AG09309 (cell line): ENCODE measurements around the gene NCF2.

Source experiments
- DNase-seq: peaks from one replicate; pipeline ENCODE4 v3.0.0-alpha.2; 2010; ENCODE audit warnings: low read depth
- H3K4me3 ChIP-seq: 2 replicates; pipeline ENCODE4 v1.5.1; 2011; ENCODE audit warnings: mild to moderate bottlenecking, low read depth, low read length, moderate library complexity; ENCODE audit not compliant: control insufficient read depth
- TF ChIP-seq, protein P1 (sequence below): IDR thresholded peaks from 2 replicates; pipeline ENCODE4 v1.5.1; 2011; ENCODE audit warnings: mild to moderate bottlenecking, low read depth, low read length, inconsistent platforms; ENCODE audit not compliant: insufficient read depth, control insufficient read depth; ENCODE audit errors: missing control alignments

NCF2 gene

DNA sequence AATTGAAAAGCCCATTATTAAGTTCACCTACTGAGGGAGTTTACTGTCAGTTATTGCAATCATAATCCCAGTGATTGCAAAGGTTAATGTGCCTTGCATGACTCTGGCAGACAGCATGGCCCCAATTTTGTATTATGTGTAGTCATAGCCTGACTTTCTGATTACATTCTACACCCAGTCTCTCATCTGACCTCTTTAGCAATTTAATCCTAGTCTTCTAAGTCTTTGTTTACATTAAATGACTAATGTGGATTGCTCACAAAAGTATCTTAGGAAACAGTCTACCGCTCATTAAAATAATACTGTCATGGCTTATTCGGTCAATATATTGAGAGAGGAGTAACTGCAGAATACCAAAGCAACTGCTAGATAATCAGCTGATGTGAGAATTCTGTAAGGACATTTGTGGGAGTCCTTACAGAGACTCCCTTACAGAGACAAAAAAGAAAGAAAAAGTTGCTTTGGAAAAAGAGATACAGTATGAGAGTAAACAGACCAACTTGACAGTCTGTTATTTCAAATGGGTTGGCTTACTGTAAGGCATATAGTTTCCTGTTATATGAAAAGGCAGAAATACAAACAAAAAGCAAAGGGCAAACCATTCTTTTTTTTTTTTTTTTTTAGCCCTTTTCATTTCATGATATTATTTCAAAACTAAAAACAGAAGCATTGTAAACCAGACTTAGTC, 75.1 kb downstream of the NCF2 start:
- TF ChIP-seq, protein P1, sequence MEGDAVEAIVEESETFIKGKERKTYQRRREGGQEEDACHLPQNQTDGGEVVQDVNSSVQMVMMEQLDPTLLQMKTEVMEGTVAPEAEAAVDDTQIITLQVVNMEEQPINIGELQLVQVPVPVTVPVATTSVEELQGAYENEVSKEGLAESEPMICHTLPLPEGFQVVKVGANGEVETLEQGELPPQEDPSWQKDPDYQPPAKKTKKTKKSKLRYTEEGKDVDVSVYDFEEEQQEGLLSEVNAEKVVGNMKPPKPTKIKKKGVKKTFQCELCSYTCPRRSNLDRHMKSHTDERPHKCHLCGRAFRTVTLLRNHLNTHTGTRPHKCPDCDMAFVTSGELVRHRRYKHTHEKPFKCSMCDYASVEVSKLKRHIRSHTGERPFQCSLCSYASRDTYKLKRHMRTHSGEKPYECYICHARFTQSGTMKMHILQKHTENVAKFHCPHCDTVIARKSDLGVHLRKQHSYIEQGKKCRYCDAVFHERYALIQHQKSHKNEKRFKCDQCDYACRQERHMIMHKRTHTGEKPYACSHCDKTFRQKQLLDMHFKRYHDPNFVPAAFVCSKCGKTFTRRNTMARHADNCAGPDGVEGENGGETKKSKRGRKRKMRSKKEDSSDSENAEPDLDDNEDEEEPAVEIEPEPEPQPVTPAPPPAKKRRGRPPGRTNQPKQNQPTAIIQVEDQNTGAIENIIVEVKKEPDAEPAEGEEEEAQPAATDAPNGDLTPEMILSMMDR, result no peak
- no peak overlapping the region for H3K4me3 ChIP-seq
- peak; percentile 46 for DNase-seq

DNA sequence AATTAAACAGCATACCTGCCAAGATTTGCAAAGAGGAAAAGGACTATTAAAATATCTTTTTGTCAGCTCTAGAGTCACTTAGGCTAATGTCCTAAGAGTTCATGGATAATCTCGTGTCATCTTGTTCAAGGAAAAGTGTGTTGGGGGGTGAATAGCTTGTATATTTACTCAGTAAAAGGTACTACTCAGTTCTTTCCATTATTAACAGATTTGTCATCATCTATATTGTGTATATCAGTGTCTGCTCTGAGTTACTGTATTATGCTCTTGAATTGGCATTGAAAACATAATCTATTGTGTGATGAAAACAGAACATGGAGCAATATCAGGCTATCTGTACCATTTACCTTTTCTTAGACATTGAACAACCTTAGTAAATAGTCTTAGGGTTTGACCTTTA, 76.0 kb downstream of the NCF2 start:
- TF ChIP-seq, protein P1, result no peak
- DNase-seq, result no peak
- no peak overlapping the region for H3K4me3 ChIP-seq

DNA sequence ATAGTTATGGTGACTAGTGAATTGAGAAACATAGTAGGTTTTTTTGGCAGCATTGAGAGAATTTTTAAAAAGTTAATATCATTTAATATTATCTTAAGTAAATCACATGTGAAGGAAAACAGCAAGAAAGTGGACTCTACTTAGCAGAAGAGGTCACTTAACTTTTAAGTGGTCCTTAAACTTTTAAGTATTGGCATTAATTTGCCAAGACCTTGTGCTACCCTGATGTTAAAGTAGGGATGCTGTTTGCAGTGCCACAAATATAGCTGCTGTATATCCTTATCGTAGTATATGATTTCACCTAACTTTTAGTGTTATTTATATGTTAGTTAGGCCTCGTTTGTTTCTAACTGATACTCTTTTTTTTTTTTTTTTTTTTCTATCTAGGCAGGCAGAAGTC, 77.8 kb downstream of the NCF2 start:
- no peak overlapping the region for H3K4me3 ChIP-seq
- no peak for DNase-seq
- TF ChIP-seq, protein P1, result no peak

DNA sequence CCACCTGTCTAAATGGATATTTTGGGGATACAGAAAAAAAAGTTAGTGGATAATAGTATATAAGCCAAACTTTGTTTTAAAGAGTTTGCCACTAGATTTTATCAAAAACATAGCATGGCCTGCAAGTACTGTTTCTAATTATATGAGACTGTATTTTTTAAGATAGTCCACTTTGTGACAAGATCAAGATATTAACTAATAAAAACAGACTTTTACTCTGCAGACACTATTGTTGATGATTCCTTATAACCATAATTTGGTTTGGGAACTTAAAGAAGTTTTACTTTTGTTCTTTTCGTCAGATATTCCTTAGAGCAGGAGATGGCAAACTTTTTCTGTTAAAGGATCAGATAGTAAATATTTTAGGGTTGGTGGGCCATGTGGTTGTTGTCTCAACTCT, 81.6 kb downstream of the NCF2 start:
- TF ChIP-seq, protein P1, result no peak
- DNase-seq, result no peak
- no peak overlapping the region for H3K4me3 ChIP-seq

DNA sequence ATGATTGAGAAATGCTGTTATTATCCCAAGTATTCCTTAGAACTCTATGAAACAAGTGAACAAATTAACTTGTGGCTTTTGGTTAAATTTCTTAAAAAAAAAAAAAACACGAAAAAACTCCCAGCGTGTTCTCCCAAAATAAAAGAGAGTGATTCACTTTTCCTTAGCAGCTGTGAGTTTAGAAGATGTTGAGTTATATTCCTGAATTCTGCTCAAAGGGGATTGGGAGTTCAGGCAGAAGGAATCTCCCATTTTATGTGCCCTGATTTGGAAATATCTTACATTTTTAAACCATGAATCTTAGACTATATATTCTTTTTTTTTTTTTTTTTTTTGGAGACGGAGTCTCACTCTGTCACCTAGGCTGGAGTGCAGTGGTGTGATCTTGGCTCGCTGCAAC, 83.7 kb downstream of the NCF2 start:
- TF ChIP-seq, protein P1, result no peak
- peak; percentile 52 for DNase-seq

More for the DNA sequence above, 83.7 kb downstream of the NCF2 start:
- H3K4me3 ChIP-seq, result no peak overlapping the region
